GM12892 (cell line): ENCODE data around the gene SLC27A1.
A peak's percentile ranks its signal among the peaks of the same experiment; 100 is the strongest.
"Not testable (repeated sequence)": the region's sequence is repeated elsewhere in the genome, so short reads cannot be mapped to it uniquely, and the experiment has no call there.

ENCODE experiments used
- DNase-seq: peaks from one replicate; pipeline ENCODE4 v3.0.0; 2011; ENCODE audit not compliant: insufficient read length
- FAIRE-seq: peaks from 2 replicates; lab custom pipeline; 2011; peaks lifted over from hg19 to GRCh38; lab: Jason Lieb, UNC
- POLR2A ChIP-seq: IDR thresholded peaks from 2 replicates; pipeline ENCODE4 v1.6.1; 2011; ENCODE audit warnings: low read depth, low read length, control low read depth
- POLR2AphosphoS5 ChIP-seq: IDR thresholded peaks from 2 replicates; pipeline ENCODE4 v1.6.1; 2011; ENCODE audit warnings: low read depth, low read length, control low read depth
- TAF1 ChIP-seq: IDR thresholded peaks from 2 replicates; pipeline ENCODE4 v1.6.1; 2011; ENCODE audit warnings: low read depth, mild to moderate bottlenecking, control low read depth, low read length, borderline replicate concordance

Gene SLC27A1

GRCh38 chr19:17460372-17461230 lies 9.7 kb upstream of the SLC27A1 start, which contains the start of gene NXNL1:
TSS of gene NXNL1 (minus strand) at chr19:17460926. CDS start at chr19:17460869, 57 bp downstream.
- DNase-seq, result no peak
- TF ChIP-seq TAF1 (no peak), POLR2AphosphoS5 (no peak)
- no peak for FAIRE-seq

GRCh38 chr19:17466487-17466850 lies 3.9 kb upstream of the SLC27A1 start:
- DNase-seq (no peak), FAIRE-seq (no peak)
- TF ChIP-seq POLR2AphosphoS5 (no peak), POLR2A (no peak), TAF1 (no peak)

GRCh38 chr19:17467471-17468301 lies 2.6 kb upstream of the SLC27A1 start:
- no peak for TF ChIP-seq POLR2A
- TF ChIP-seq POLR2AphosphoS5, result no peak
- no peak for TF ChIP-seq TAF1
- no peak for DNase-seq
- no peak for FAIRE-seq

- TF ChIP-seq TAF1, result no peak
- no peak for TF ChIP-seq POLR2A
- no peak for TF ChIP-seq POLR2AphosphoS5
- DNase-seq (no peak), FAIRE-seq (no peak)
Measured at GRCh38 chr19:17468302-17469091, 1.8 kb upstream of the SLC27A1 start.

GRCh38 chr19:17469092-17469480 lies 1.2 kb upstream of the SLC27A1 start:
- no peak for DNase-seq

GRCh38 chr19:17469481-17470067 lies 750 bp upstream of the SLC27A1 start:
- TF ChIP-seq POLR2AphosphoS5 (no peak), TAF1 (no peak), POLR2A (no peak)
- peak; percentile 67 for DNase-seq
- FAIRE-seq, result no peak

More at GRCh38 chr19:17469092-17469480, 1.2 kb upstream of the SLC27A1 start:
- FAIRE-seq, result no peak
- TF ChIP-seq TAF1, result no peak
- TF ChIP-seq POLR2AphosphoS5, result no peak
- TF ChIP-seq POLR2A, result no peak

- no peak for FAIRE-seq
- DNase-seq, result no peak
- TF ChIP-seq POLR2A (no peak), TAF1 (no peak), POLR2AphosphoS5 (no peak)
Measured at GRCh38 chr19:17471410-17472125, 1.2 kb downstream of the SLC27A1 start.

- DNase-seq, result no peak
- no peak for FAIRE-seq
- TF ChIP-seq POLR2A, result no peak
- TF ChIP-seq POLR2AphosphoS5, result no peak
- no peak for TF ChIP-seq TAF1
Measured at GRCh38 chr19:17473041-17473440, 2.7 kb downstream of the SLC27A1 start.

GRCh38 chr19:17475011-17475540 lies 4.8 kb downstream of the SLC27A1 start:
- FAIRE-seq, DNase-seq: not testable (repeated sequence)

GRCh38 chr19:17475541-17476115 lies 5.3 kb downstream of the SLC27A1 start:
- no peak for FAIRE-seq
- no peak for TF ChIP-seq POLR2AphosphoS5
- no peak for TF ChIP-seq TAF1
- TF ChIP-seq POLR2A, result no peak
- no peak for DNase-seq
